SK-N-SH (cell line): ENCODE results near the gene MYADML2. TPM values are rescaled to one million over a fixed set of nuclear protein-coding genes. Genes with fewer than 3 reads are reported as not detected.

Experiments
- CTCF ChIA-PET: fragments of 300-600, 350-600 bp; formaldehyde crosslinking; extraction: SDS; loops from one replicate; lab custom pipeline; 2021; lab: Yijun Ruan, JAX
- POLR2A ChIA-PET: fragments of 350-600 bp; sonication (Branson Sonifier 250); formaldehyde crosslinking; extraction: SDS; loops from one replicate; lab custom pipeline; 2020; ENCODE audit warnings: antibody characterized with exemption, inconsistent platforms; lab: Yijun Ruan, JAX
- DNase-seq: peaks from one replicate; pipeline ENCODE4 v3.0.0; 2012
- H2AFZ ChIP-seq: fragments of 200-600 bp; sonication (generic); 2 replicates; pipeline ENCODE4 v1.8.1; 2016; ENCODE audit warnings: antibody characterized with exemption, mild to moderate bottlenecking, low read depth
- H3F3A ChIP-seq: fragments of 200-600 bp; sonication (generic); replicated peaks from 2 replicates; pipeline ENCODE3; 2016; ENCODE audit warnings: antibody characterized with exemption, mild to moderate bottlenecking; ENCODE audit not compliant: insufficient read depth
- H3K27ac ChIP-seq, 2 experiments: fragments of 200-500 bp in 1 of 2; fragments of 200-600 bp in 1 of 2; sonication (Bioruptor generic) in 1 of 2; sonication (generic), shearing (Covaris generic) in 1 of 2; 2 replicates each; pipeline versions ENCODE4 v1.5.1 to v1.6.1; 2014 to 2016; ENCODE audit warnings: low read depth in 2 of 2, inconsistent platforms in 1 of 2, low read length in 1 of 2, mild to moderate bottlenecking in 1 of 2, mixed read lengths in 1 of 2
- H3K27me3 ChIP-seq: fragments of 200-600 bp; sonication (generic), shearing (Covaris generic); 2 replicates; pipeline ENCODE4 v1.6.1; 2016; ENCODE audit warnings: mixed run types; ENCODE audit not compliant: insufficient read depth
- H3K36me3 ChIP-seq, 2 experiments: fragments of 200-500 bp in 1 of 2; fragments of 200-600 bp in 1 of 2; sonication (Bioruptor generic) in 1 of 2; sonication (generic) in 1 of 2; replicated peaks in 1 of 2; 2 replicates each; pipeline versions ENCODE3 to v1.5.1; 2014 to 2016; ENCODE audit warnings: low read length in 1 of 2, mild to moderate bottlenecking in 1 of 2; ENCODE audit not compliant: insufficient read depth in 2 of 2, control insufficient read depth in 1 of 2
- H3K4me1 ChIP-seq, 2 experiments: fragments of 200-500 bp in 1 of 2; fragments of 200-600 bp in 1 of 2; sonication (Bioruptor generic) in 1 of 2; sonication (generic), shearing (Covaris generic) in 1 of 2; 2 replicates each; pipeline versions ENCODE4 v1.5.1 to v1.6.1; 2014 to 2016; ENCODE audit warnings: low read depth in 1 of 2, low read length in 1 of 2, mixed run types in 1 of 2; ENCODE audit not compliant: insufficient read depth in 2 of 2, control insufficient read depth in 1 of 2
- H3K4me2 ChIP-seq: fragments of 200-600 bp; sonication (generic), shearing (Covaris generic); 2 replicates; pipeline ENCODE4 v1.6.1; 2017; ENCODE audit warnings: mixed run types
- H3K4me3 ChIP-seq, 2 experiments: fragments of 200-500 bp in 1 of 2; fragments of 200-600 bp in 1 of 2; sonication (Bioruptor generic) in 1 of 2; sonication (generic), shearing (Covaris generic) in 1 of 2; 2 replicates each; pipeline versions ENCODE4 v1.5.1 to v1.8.1; 2014 to 2016; ENCODE audit warnings: low read depth in 2 of 2, inconsistent platforms in 1 of 2, low read length in 1 of 2, mild to moderate bottlenecking in 1 of 2, mixed read lengths in 1 of 2, moderate library complexity in 1 of 2
- H3K79me2 ChIP-seq: fragments of 200-600 bp; sonication (generic); 2 replicates; pipeline ENCODE4 v1.8.1; 2017; ENCODE audit warnings: mild to moderate bottlenecking; ENCODE audit not compliant: insufficient read depth
- H3K9ac ChIP-seq: fragments of 200-600 bp; sonication (generic); 2 replicates; pipeline ENCODE4 v1.6.1; 2017; ENCODE audit warnings: mixed run types
- H3K9me2 ChIP-seq: fragments of 200-600 bp; sonication (generic); 2 replicates; pipeline ENCODE4 v1.6.1; 2017; ENCODE audit warnings: mixed run types
- H3K9me3 ChIP-seq: fragments of 200-600 bp; sonication (generic); 2 replicates; pipeline ENCODE4 v1.6.1; 2017; ENCODE audit warnings: mixed run types, mild to moderate bottlenecking, moderate library complexity
- H4K20me1 ChIP-seq: fragments of 200-600 bp; sonication (generic); 2 replicates; pipeline ENCODE4 v1.6.1; 2017; ENCODE audit warnings: mild to moderate bottlenecking, mixed run types; ENCODE audit not compliant: insufficient read depth
- CTCF ChIP-seq: fragments of 200-600 bp; sonication (generic); IDR thresholded peaks from 2 replicates; pipeline ENCODE4 v1.6.1; 2017; ENCODE audit warnings: antibody characterized with exemption, mild to moderate bottlenecking, moderate library complexity
- EP300 ChIP-seq, 2 experiments: IDR thresholded peaks; 2 replicates each; pipeline versions ENCODE4 v1.4.0 to v1.6.1; 2012; ENCODE audit warnings: borderline replicate concordance in 1 of 2, low read depth in 1 of 2, low read length in 1 of 2
- EZH2phosphoT487 ChIP-seq: fragments of 200-600 bp; sonication (generic); IDR thresholded peaks from 2 replicates; pipeline ENCODE4 v1.6.1; 2017; ENCODE audit warnings: low read depth, mixed run types, mild to moderate bottlenecking, antibody characterized with exemption, moderate library complexity, borderline replicate concordance
- FOXJ3 ChIP-seq: sonication (generic); formaldehyde crosslinking; IDR thresholded peaks from 2 replicates; pipeline ENCODE4 v1.5.1; 2020; ENCODE audit warnings: mild to moderate bottlenecking, missing genetic modification reagents
- FOXM1 ChIP-seq: IDR thresholded peaks from 2 replicates; pipeline ENCODE4 v1.4.0; 2012; ENCODE audit warnings: low read depth, mild to moderate bottlenecking
- GATA2 ChIP-seq: sonication (generic); formaldehyde crosslinking; IDR thresholded peaks from 2 replicates; pipeline ENCODE4 v1.5.0; 2020; ENCODE audit warnings: mild to moderate bottlenecking, missing genetic modification reagents
- IRF3 ChIP-seq: fragments of 150-350 bp; IDR thresholded peaks from 2 replicates; pipeline ENCODE4 v1.6.1; 2016; ENCODE audit warnings: mild to moderate bottlenecking, low read depth, low read length
- JUND ChIP-seq: IDR thresholded peaks from 2 replicates; pipeline ENCODE4 v1.4.0; 2012
- MEF2A ChIP-seq: IDR thresholded peaks from 2 replicates; pipeline ENCODE4 v1.4.0; 2012; ENCODE audit warnings: low read depth, borderline replicate concordance
- MXI1 ChIP-seq: IDR thresholded peaks from 2 replicates; pipeline ENCODE4 v1.6.1; 2012; ENCODE audit warnings: mild to moderate bottlenecking, low read depth, low read length, improper control_type of control experiment
- NFIC ChIP-seq: IDR thresholded peaks from 2 replicates; pipeline ENCODE4 v1.4.0; 2012; ENCODE audit warnings: borderline replicate concordance
- SMC3 ChIP-seq: IDR thresholded peaks from 2 replicates; pipeline ENCODE4 v1.6.1; 2012; ENCODE audit warnings: low read depth, low read length, improper control_type of control experiment
- TEAD4 ChIP-seq: IDR thresholded peaks from 2 replicates; pipeline ENCODE4 v1.4.0; 2012; ENCODE audit warnings: mild to moderate bottlenecking, borderline replicate concordance; ENCODE audit not compliant: insufficient read depth
- USF1 ChIP-seq: IDR thresholded peaks from 2 replicates; pipeline ENCODE4 v1.4.0; 2012; ENCODE audit warnings: low read depth, borderline replicate concordance
- USF2 ChIP-seq: fragments of 150-350 bp; IDR thresholded peaks from 2 replicates; pipeline ENCODE4 v1.6.1; 2017; ENCODE audit warnings: antibody characterized with exemption, low read length, low read depth, borderline replicate concordance
- YY1 ChIP-seq: IDR thresholded peaks from 2 replicates; pipeline ENCODE4 v1.4.0; 2012; ENCODE audit warnings: low read depth, mild to moderate bottlenecking
- WGBS: methylation state at CpG from one replicate; pipeline ENCODE4 v1.1.6; 2017; ENCODE audit warnings: low lambda C conversion rate; 5-methylcytosine and 5-hydroxymethylcytosine counted together
- polyA plus RNA-seq, 3 experiments: library from polyadenylated mRNA; depleted of rRNA; stranded (reverse); fragments of >200 nt; gene quantifications; 2 replicates each; pipeline ENCODE4 v1.2.3, GENCODE V29; 2012
- TF ChIP-seq, protein P1 (sequence below): IDR thresholded peaks from 2 replicates; pipeline ENCODE4 v1.4.0; 2012; ENCODE audit warnings: low read depth
- TF ChIP-seq, protein P2 (sequence below): IDR thresholded peaks from 2 replicates; pipeline ENCODE4; 2012

MYADML2 gene
- polyA plus RNA-seq, 1 of the 3 experiments (the other 2 are of a cell fraction), result not detected

GRCh38 chr17:81984773-81985410 is 37.9 kb upstream of the MYADML2 start:
- Histone ChIP-seq H3K9me3 (no peaks in the 10 kb centered on the region), H3K4me1 (no peaks in the 10 kb centered on the region), H3F3A (peaks cover 7% of the 10 kb centered on the region), H3K4me3 (no peak overlapping the region), H3K79me2 (peaks cover 15% of the 10 kb centered on the region; the same call in 1 of the 2 replicates), H3K4me2 (no peak overlapping the region), H2AFZ (no peak overlapping the region), H4K20me1 (no peaks in the 10 kb centered on the region; the same call in 1 of the 2 replicates), H3K27ac (no peak overlapping the region), H3K27me3 (no peaks in the 10 kb centered on the region), H3K9me2 (no peaks in the 10 kb centered on the region), H3K36me3 (peaks cover 22 to 25% of the 10 kb centered on the region in 2 experiments), H3K9ac (no peak overlapping the region)
- ChIA-PET POLR2A (no interaction called here), CTCF (interaction anchor here (1.4 to 11.6 kb wide), 3 partner anchors 25 to 36 kb away, joined by 11 to 85 read pairs (median 49); partner anchors contain the start of genes CENPX, LRRC45 and NOTUM)
- DNase-seq, result no peak
- TF ChIP-seq NFIC (no peak), CTCF (no peak), USF2 (no peak), SMC3 (no peak), EZH2phosphoT487 (no peak), IRF3 (no peak), USF1 (no peak), TEAD4 (no peak), EP300 (IDR thresholded peaks at IDR 0.05; ENCODE audit: borderline replicate concordance in 1 of 2, low read depth in 1 of 2, low read length in 1 of 2) (no peak), FOXJ3 (CRISPR knock-in tag) (no peak), MXI1 (no peak), FOXM1 (no peak), MEF2A (no peak), YY1 (no peak), GATA2 (CRISPR knock-in tag) (no peak), JUND (no peak)
- TF ChIP-seq, protein P1, sequence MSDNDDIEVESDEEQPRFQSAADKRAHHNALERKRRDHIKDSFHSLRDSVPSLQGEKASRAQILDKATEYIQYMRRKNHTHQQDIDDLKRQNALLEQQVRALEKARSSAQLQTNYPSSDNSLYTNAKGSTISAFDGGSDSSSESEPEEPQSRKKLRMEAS, result no peak
- TF ChIP-seq, protein P2, sequence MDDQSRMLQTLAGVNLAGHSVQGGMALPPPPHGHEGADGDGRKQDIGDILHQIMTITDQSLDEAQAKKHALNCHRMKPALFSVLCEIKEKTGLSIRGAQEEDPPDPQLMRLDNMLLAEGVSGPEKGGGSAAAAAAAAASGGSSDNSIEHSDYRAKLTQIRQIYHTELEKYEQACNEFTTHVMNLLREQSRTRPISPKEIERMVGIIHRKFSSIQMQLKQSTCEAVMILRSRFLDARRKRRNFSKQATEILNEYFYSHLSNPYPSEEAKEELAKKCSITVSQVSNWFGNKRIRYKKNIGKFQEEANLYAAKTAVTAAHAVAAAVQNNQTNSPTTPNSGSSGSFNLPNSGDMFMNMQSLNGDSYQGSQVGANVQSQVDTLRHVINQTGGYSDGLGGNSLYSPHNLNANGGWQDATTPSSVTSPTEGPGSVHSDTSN, result no peak
- 95% methylated on average over 21 of the region's 21 CpGs for WGBS
